C4-2B (cell line): ENCODE data around the gene F11R.
A peak's percentile ranks its signal among the peaks of the same experiment; 100 is the strongest.
"Not testable (repeated sequence)": the region's sequence is repeated elsewhere in the genome, so short reads cannot be mapped to it uniquely, and the experiment has no call there.

Experiments used
- H3K27ac ChIP-seq: fragments of 450-650 bp; 2 replicates; pipeline ENCODE4 v1.5.1; 2017
- ZFX ChIP-seq: fragments of 450-650 bp; IDR thresholded peaks from 2 replicates; pipeline ENCODE4 v1.6.1; 2017
- TF ChIP-seq, protein P1 (sequence below): fragments of 450-650 bp; conservative IDR thresholded peaks from 2 replicates; pipeline ENCODE4 v1.5.1; 2017; ENCODE audit warnings: mild to moderate bottlenecking

The F11R gene

DNA sequence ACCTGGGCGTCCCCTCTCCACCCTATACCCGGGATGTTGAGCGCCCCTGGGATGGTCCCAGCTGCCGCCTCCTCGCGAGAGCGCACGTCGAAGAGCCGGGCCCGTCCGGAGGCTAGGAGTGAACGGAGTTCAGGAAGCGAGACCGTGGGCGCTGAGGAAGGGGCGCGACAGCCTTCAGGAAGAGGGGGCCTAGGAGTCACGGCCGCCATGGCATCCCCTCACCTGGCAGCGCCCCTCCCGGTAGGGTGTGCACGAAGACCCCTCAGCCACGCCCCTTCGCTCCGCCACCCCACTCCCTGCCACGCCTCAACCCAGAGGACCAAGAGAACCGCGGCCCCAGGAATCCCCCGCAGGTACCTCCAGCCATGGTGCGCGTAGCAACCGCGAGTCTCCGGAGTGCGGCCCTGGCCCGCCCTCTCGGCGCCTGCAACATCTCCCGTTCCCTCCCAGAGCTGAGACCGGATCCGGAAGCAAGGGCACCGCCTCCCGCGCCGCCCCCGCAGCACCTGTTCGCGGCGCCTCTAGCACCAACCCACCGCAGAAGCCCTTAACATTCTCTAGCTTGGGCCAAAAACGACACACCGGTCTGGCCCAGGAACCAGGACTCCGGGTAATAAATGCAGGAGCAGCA lies 17.7 kb upstream of the F11R start, which contains the start of gene TSTD1:
TSS of gene TSTD1 (minus strand) at position 442 of the 631 bp plus-strand sequence. CDS start at position 367, 75 bp downstream.
- TF ChIP-seq, protein P1, sequence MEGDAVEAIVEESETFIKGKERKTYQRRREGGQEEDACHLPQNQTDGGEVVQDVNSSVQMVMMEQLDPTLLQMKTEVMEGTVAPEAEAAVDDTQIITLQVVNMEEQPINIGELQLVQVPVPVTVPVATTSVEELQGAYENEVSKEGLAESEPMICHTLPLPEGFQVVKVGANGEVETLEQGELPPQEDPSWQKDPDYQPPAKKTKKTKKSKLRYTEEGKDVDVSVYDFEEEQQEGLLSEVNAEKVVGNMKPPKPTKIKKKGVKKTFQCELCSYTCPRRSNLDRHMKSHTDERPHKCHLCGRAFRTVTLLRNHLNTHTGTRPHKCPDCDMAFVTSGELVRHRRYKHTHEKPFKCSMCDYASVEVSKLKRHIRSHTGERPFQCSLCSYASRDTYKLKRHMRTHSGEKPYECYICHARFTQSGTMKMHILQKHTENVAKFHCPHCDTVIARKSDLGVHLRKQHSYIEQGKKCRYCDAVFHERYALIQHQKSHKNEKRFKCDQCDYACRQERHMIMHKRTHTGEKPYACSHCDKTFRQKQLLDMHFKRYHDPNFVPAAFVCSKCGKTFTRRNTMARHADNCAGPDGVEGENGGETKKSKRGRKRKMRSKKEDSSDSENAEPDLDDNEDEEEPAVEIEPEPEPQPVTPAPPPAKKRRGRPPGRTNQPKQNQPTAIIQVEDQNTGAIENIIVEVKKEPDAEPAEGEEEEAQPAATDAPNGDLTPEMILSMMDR = no peak
- peak; percentile 56 for TF ChIP-seq ZFX
- peak within 1 kb of the TSS; percentile 85 for H3K27ac ChIP-seq

GRCh38 chr1:161037661-161038522 lies 16.9 kb upstream of the F11R start:
- TF ChIP-seq, protein P1 = no peak
- no peak for TF ChIP-seq ZFX
- peak overlapping the region; percentile 85 for H3K27ac ChIP-seq

- H3K27ac ChIP-seq = no peak overlapping the region
These were observed 12.8 kb upstream of the F11R start for GRCh38 chr1:161033751-161034150.

GRCh38 chr1:161032409-161032808 lies 11.5 kb upstream of the F11R start:
- no peak overlapping the region for H3K27ac ChIP-seq
- TF ChIP-seq, protein P1 = no peak
- no peak for TF ChIP-seq ZFX

More at GRCh38 chr1:161033751-161034150, 12.8 kb upstream of the F11R start:
- TF ChIP-seq, protein P1 = no peak
- TF ChIP-seq ZFX = no peak

- TF ChIP-seq, protein P1 = no peak
- TF ChIP-seq ZFX = no peak
- no peak overlapping the region for H3K27ac ChIP-seq
These were observed 10.9 kb upstream of the F11R start for GRCh38 chr1:161031874-161032273.

DNA sequence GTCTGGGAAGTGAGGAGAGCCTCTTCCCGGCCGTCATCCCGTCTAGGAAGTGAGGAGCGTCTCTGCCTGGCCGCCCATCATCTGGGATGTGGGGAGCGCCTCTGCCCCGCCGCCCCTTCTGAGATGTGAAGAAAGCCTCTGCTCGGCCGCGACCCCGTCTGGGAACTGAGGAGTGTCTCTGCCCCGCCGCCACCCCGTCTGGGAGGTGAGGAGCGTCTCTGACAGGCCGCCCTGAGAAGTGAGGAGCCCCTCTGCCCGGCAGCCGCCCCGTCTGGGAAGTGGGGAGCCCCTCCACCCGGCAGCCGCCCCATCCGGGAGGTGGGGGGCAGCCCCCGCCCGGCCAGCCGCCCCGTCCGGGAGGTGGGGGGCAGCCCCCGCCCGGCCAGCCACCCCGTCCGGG lies 8.5 kb upstream of the F11R start:
- not testable (repeated sequence) for H3K27ac ChIP-seq

GRCh38 chr1:161026954-161027353 lies 6.0 kb upstream of the F11R start:
- H3K27ac ChIP-seq = not testable (repeated sequence)

GRCh38 chr1:161022432-161022831 lies 1.5 kb upstream of the F11R start:
- peak overlapping the region; percentile 12; the same call in 1 of the 2 replicates for H3K27ac ChIP-seq

DNA sequence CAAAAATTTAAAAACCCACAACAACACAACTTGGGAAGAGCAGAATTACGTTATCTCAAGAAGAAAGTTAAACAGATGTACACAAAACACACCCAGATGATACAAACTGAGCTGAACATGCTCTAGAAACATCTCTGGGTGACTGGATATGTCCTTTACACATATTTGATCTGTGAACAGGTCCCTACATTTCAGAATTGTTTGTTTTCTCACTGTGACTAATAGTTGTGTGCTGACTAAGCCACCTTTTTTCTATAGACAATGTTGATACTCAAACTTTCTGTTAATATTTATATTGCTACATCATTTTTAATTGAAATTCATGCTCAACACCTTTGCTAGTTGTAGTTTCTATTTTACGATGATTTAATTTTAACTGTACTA lies 1.0 kb upstream of the F11R start:
- TF ChIP-seq, protein P1 = no peak
- no peak for TF ChIP-seq ZFX
- H3K27ac ChIP-seq = peak overlapping the region; percentile 86
